IMR-90 (cell line): Measurements from ENCODE around the gene DENND2D. TPM values are rescaled to one million over a fixed set of nuclear protein-coding genes. Genes with fewer than 3 reads are reported as not detected.

ENCODE experiments used
- ATAC-seq: fragments of 200-7000 bp; cut with Tn5 transposase; 2 replicates; pipeline ENCODE4 v1.9.1; 2020; ENCODE audit warnings: low read depth, mild to moderate bottlenecking, moderate library complexity
- BruUV-seq: library from RNA; stranded (reverse); fragments of 400-500 nt; replicated peaks from 2 replicates; lab custom pipeline; 2021; lab: Mats Ljungman, UMichigan
- CTCF ChIA-PET: fragments of 300-600 bp; formaldehyde crosslinking; extraction: SDS; loops from one replicate; lab custom pipeline; 2021; ENCODE audit warnings: antibody characterized with exemption; lab: Yijun Ruan, JAX
- POLR2A ChIA-PET: fragments of 300-600 bp; sonication (Branson Sonifier 250); formaldehyde crosslinking; loops from one replicate; lab custom pipeline; 2022; ENCODE audit warnings: antibody characterized with exemption; ENCODE audit not compliant: unreplicated experiment; lab: Charles Lee
- DNase-seq: peaks from one replicate; pipeline ENCODE4 v3.0.0; 2013
- H2AFZ ChIP-seq: replicated peaks from 2 replicates; pipeline ENCODE3; 2013; ENCODE audit warnings: low read length, mild to moderate bottlenecking; ENCODE audit not compliant: poor library complexity
- H2AK5ac ChIP-seq: 2 replicates; pipeline ENCODE4 v1.6.1; 2013; ENCODE audit warnings: low read depth, low read length, inconsistent platforms
- H2AK9ac ChIP-seq: replicated peaks from 2 replicates; pipeline ENCODE3; 2013; ENCODE audit warnings: mild to moderate bottlenecking, low read depth, low read length, moderate library complexity; ENCODE audit not compliant: poor library complexity
- H2BK120ac ChIP-seq: 2 replicates; pipeline ENCODE4 v1.6.1; 2013; ENCODE audit warnings: low read depth, low read length, inconsistent platforms
- H2BK15ac ChIP-seq: 3 replicates; pipeline ENCODE4 v1.6.1; 2013; ENCODE audit warnings: low read depth, low read length, inconsistent platforms
- H2BK20ac ChIP-seq: 2 replicates; pipeline ENCODE4 v1.6.1; 2013; ENCODE audit warnings: low read depth, mild to moderate bottlenecking, inconsistent platforms, low read length, moderate library complexity
- H2BK5ac ChIP-seq: 2 replicates; pipeline ENCODE4 v1.6.1; 2013; ENCODE audit warnings: mild to moderate bottlenecking, low read depth, low read length, inconsistent platforms; ENCODE audit not compliant: poor library complexity, severe bottlenecking
- H3K14ac ChIP-seq: replicated peaks from 2 replicates; pipeline ENCODE4 v1.6.1; 2013; ENCODE audit warnings: low read depth, low read length, inconsistent platforms
- H3K18ac ChIP-seq: 2 replicates; pipeline ENCODE4 v1.6.1; 2013; ENCODE audit warnings: low read depth, low read length, control low read depth
- H3K23ac ChIP-seq: 2 replicates; pipeline ENCODE4 v1.6.1; 2013; ENCODE audit warnings: low read depth, low read length, inconsistent platforms
- H3K27ac ChIP-seq: 2 replicates; pipeline ENCODE4 v1.5.1; 2013; ENCODE audit warnings: mild to moderate bottlenecking, control low read depth, low read length; ENCODE audit not compliant: insufficient read depth
- H3K27me3 ChIP-seq: 2 replicates; pipeline ENCODE4 v1.6.1; 2013; ENCODE audit warnings: low read length; ENCODE audit not compliant: control insufficient read depth, insufficient read depth
- H3K36me3 ChIP-seq: 2 replicates; pipeline ENCODE4 v1.6.1; 2013; ENCODE audit warnings: low read length, mixed read lengths; ENCODE audit not compliant: control insufficient read depth, insufficient read depth
- H3K4ac ChIP-seq: 2 replicates; pipeline ENCODE4 v1.6.1; 2013; ENCODE audit warnings: low read depth, low read length, inconsistent platforms
- H3K4me1 ChIP-seq: 2 replicates; pipeline ENCODE4 v1.6.1; 2013; ENCODE audit warnings: low read length, mixed read lengths; ENCODE audit not compliant: control insufficient read depth, insufficient read depth
- H3K4me2 ChIP-seq: 2 replicates; pipeline ENCODE4 v1.6.1; 2013; ENCODE audit warnings: low read depth, mild to moderate bottlenecking, control low read depth, low read length, moderate library complexity
- H3K4me3 ChIP-seq: 2 replicates; pipeline ENCODE4 v1.5.1; 2013; ENCODE audit warnings: low read depth, mild to moderate bottlenecking, control low read depth, low read length, moderate library complexity; ENCODE audit not compliant: insufficient read depth
- H3K56ac ChIP-seq: 2 replicates; pipeline ENCODE4 v1.6.1; 2013; ENCODE audit warnings: low read length, inconsistent platforms; ENCODE audit not compliant: insufficient read depth; ENCODE audit errors: extremely low read depth
- H3K79me1 ChIP-seq, 2 experiments: 2 replicates each; pipeline ENCODE4 v1.6.1; 2013; ENCODE audit warnings: low read length in 2 of 2, inconsistent platforms in 1 of 2, low read depth in 1 of 2
- H3K9ac ChIP-seq: 2 replicates; pipeline ENCODE4 v1.6.1; 2013; ENCODE audit warnings: low read depth, low read length, control low read depth
- H3K9me1 ChIP-seq: 2 replicates; pipeline ENCODE4 v1.6.1; 2013; ENCODE audit warnings: low read length, inconsistent platforms; ENCODE audit not compliant: insufficient read depth
- H3K9me3 ChIP-seq: 2 replicates; pipeline ENCODE4 v1.6.1; 2013; ENCODE audit warnings: low read length; ENCODE audit not compliant: control insufficient read depth, insufficient read depth
- H4K20me1 ChIP-seq: 2 replicates; pipeline ENCODE4 v1.6.1; 2013; ENCODE audit warnings: low read length, inconsistent platforms; ENCODE audit not compliant: insufficient read depth
- H4K5ac ChIP-seq: 2 replicates; pipeline ENCODE4 v1.6.1; 2013; ENCODE audit warnings: mild to moderate bottlenecking, low read depth, low read length, control low read depth
- H4K8ac ChIP-seq, 2 experiments: 2 replicates each; pipeline ENCODE4 v1.6.1; 2013; ENCODE audit warnings: low read depth in 2 of 2, low read length in 2 of 2, control low read depth in 1 of 2, inconsistent platforms in 1 of 2
- H4K91ac ChIP-seq: 2 replicates; pipeline ENCODE4 v1.6.1; 2013; ENCODE audit warnings: low read depth, low read length, inconsistent platforms; ENCODE audit not compliant: insufficient read depth
- BHLHE40 ChIP-seq: fragments of 150-350 bp; IDR thresholded peaks from 2 replicates; pipeline ENCODE4 v1.6.1; 2016; ENCODE audit warnings: mild to moderate bottlenecking, low read depth, low read length
- CEBPB ChIP-seq: IDR thresholded peaks from 2 replicates; pipeline ENCODE4 v1.6.1; 2012; ENCODE audit warnings: low read depth, low read length, improper control_type of control experiment
- CHD1 ChIP-seq: IDR thresholded peaks from 2 replicates; pipeline ENCODE4 v1.6.1; 2012; ENCODE audit warnings: low read depth, low read length, improper control_type of control experiment
- CTCF ChIP-seq: conservative IDR thresholded peaks from 2 replicates; pipeline ENCODE4 v1.5.1; 2012; ENCODE audit warnings: mild to moderate bottlenecking, low read depth, low read length, improper control_type of control experiment
- ELK1 ChIP-seq: fragments of 150-350 bp; IDR thresholded peaks from 2 replicates; pipeline ENCODE4 v1.6.1; 2016; ENCODE audit warnings: low read depth, mild to moderate bottlenecking, low read length, moderate library complexity, borderline replicate concordance
- FOS ChIP-seq: fragments of 150-350 bp; IDR thresholded peaks from 2 replicates; pipeline ENCODE4 v1.6.1; 2016; ENCODE audit warnings: low read depth, low read length
- MAFK ChIP-seq: IDR thresholded peaks from 2 replicates; pipeline ENCODE4 v1.6.1; 2012; ENCODE audit warnings: low read depth, low read length, improper control_type of control experiment
- MAZ ChIP-seq: IDR thresholded peaks from 2 replicates; pipeline ENCODE4 v1.6.1; 2012; ENCODE audit warnings: low read depth, mild to moderate bottlenecking, low read length, improper control_type of control experiment, moderate library complexity, borderline replicate concordance
- MXI1 ChIP-seq: IDR thresholded peaks from 2 replicates; pipeline ENCODE4 v1.6.1; 2012; ENCODE audit warnings: low read depth, mild to moderate bottlenecking, low read length, moderate library complexity, borderline replicate concordance
- NFE2L2 ChIP-seq: fragments of 150-350 bp; IDR thresholded peaks from 2 replicates; pipeline ENCODE4 v1.6.1; 2016; ENCODE audit warnings: low read depth, mild to moderate bottlenecking, low read length
- POLR2A ChIP-seq: IDR thresholded peaks from 2 replicates; pipeline ENCODE4 v1.6.1; 2012; ENCODE audit warnings: mild to moderate bottlenecking, low read depth, low read length
- RAD21 ChIP-seq: IDR thresholded peaks from 2 replicates; pipeline ENCODE4 v1.6.1; 2012; ENCODE audit warnings: low read length, improper control_type of control experiment
- RCOR1 ChIP-seq: IDR thresholded peaks from 2 replicates; pipeline ENCODE4 v1.6.1; 2012; ENCODE audit warnings: mild to moderate bottlenecking, low read length, improper control_type of control experiment; ENCODE audit not compliant: insufficient replicate concordance
- RFX5 ChIP-seq: IDR thresholded peaks from 2 replicates; pipeline ENCODE4 v1.8.0; 2012; ENCODE audit warnings: low read depth, mild to moderate bottlenecking, low read length, moderate library complexity
- SMC3 ChIP-seq: fragments of 150-350 bp; IDR thresholded peaks from 2 replicates; pipeline ENCODE4 v1.6.1; 2016; ENCODE audit warnings: low read depth, mild to moderate bottlenecking, antibody characterized with exemption, low read length, moderate library complexity
- USF2 ChIP-seq: fragments of 150-350 bp; IDR thresholded peaks from 2 replicates; pipeline ENCODE4 v1.6.1; 2017; ENCODE audit warnings: mild to moderate bottlenecking, antibody characterized with exemption, low read length, low read depth
- WGBS, 2 experiments: methylation state at CpG; one replicate each; pipeline versions ENCODE4 v1.1.5 to v1.1.7; 2013; ENCODE audit warnings: missing lambda C conversion rate in 2 of 2; ENCODE audit not compliant: insufficient read length in 1 of 2; ENCODE audit errors: extremely low coverage in 2 of 2; 5-methylcytosine and 5-hydroxymethylcytosine counted together
- dilution Hi-C: fragments of 300-500 bp; cut with HindIII; formaldehyde crosslinking; loops from one replicate; pipeline ENCODE4 v1.14.3; 2018; ENCODE audit warnings: low sequenced_read_pairs; ENCODE audit not compliant: unreplicated experiment
- in situ Hi-C: fragments of 300-500 bp; cut with MboI; formaldehyde crosslinking; loops from 3 replicates; pipeline ENCODE4 v1.14.3; 2019; ENCODE audit warnings: low sequenced_read_pairs, inconsistent platforms, mixed read lengths
- intact Hi-C: fragments of 100-400 bp; cut with micrococcal nuclease; formaldehyde crosslinking; loops from 2 replicates; pipeline ENCODE4 v1.10.0; 2022
- polyA plus RNA-seq, 3 experiments: library from polyadenylated mRNA; depleted of rRNA; stranded (reverse); fragments of >200 nt; gene quantifications; 2 replicates each; pipeline ENCODE4 v1.2.3, GENCODE V29; 2012; ENCODE audit warnings: low replicate concordance in 1 of 3
- total RNA-seq: library from RNA; depleted of rRNA; stranded (reverse); fragments of >200 nt; gene quantifications from 2 replicates; pipeline ENCODE4 v1.2.3, GENCODE V29; 2012

The DENND2D gene
- total and polyA plus RNA-seq, 2 of the 4 experiments (the other 2 are of a cell fraction), result 0.86 to 0.90 TPM

GRCh38 chr1:111200802-111201161 is 336 bp upstream of the DENND2D start:
- Histone ChIP-seq H3K9ac (no peak overlapping the region), H3K9me3 (no peaks in the 10 kb centered on the region), H3K18ac (no peak overlapping the region), H3K4me2 (no peak overlapping the region), H2AK5ac (no peak overlapping the region), H3K14ac (no peak overlapping the region), H4K20me1 (no peaks in the 10 kb centered on the region), H2BK20ac (no peak overlapping the region), H4K5ac (no peak overlapping the region), H4K8ac (no peak overlapping the region), H3K36me3 (no peaks in the 10 kb centered on the region), H3K4me3 (no peak overlapping the region), H3K4ac (no peak overlapping the region), H3K4me1 (peaks cover 16% of the 10 kb centered on the region), H3K27ac (no peak overlapping the region), H2AFZ (no peak overlapping the region), H2BK5ac (no peak overlapping the region), H4K91ac (no peak overlapping the region), H3K56ac (no peak overlapping the region), H2BK15ac (no peak overlapping the region), H2BK120ac (no peak overlapping the region), H3K23ac (no peak overlapping the region), H3K79me1 (no peaks in the 10 kb centered on the region), H2AK9ac (no peak overlapping the region), H3K9me1 (peaks cover 2% of the 10 kb centered on the region; the same call in 1 of the 2 replicates), H3K27me3 (peaks cover 12% of the 10 kb centered on the region)
- dilution Hi-C loops (no loop called here), intact Hi-C loops (no loop called here), in situ Hi-C loops (no loop called here)
- no peak for DNase-seq
- WGBS, 2 experiments, result no CpG with 5 or more reads among the region's 3 CpGs
- TF ChIP-seq USF2, result no peak
- TF ChIP-seq NFE2L2, result no peak
- no peak for TF ChIP-seq RAD21
- TF ChIP-seq ELK1, result no peak
- no peak for TF ChIP-seq MXI1
- TF ChIP-seq MAZ, result no peak
- no peak for TF ChIP-seq MAFK
- TF ChIP-seq BHLHE40, result no peak
- TF ChIP-seq RFX5, result no peak
- TF ChIP-seq CHD1, result no peak
- no peak for TF ChIP-seq FOS
- no peak for TF ChIP-seq POLR2A
- TF ChIP-seq SMC3, result no peak
- TF ChIP-seq RCOR1, result no peak
- TF ChIP-seq CTCF, result no peak
- no peak for TF ChIP-seq CEBPB
- no peak for ATAC-seq
- CTCF ChIA-PET, result no interaction called here
- POLR2A ChIA-PET, result no interaction called here
- BruUV-seq, result no TSS peak
